Neural progenitor cell (in vitro differentiated cells): ENCODE results near the gene RAB5IF.

ENCODE experiments used
- CTCF ChIP-seq: fragments of 200-600 bp; sonication (generic); IDR thresholded peaks from 2 replicates; pipeline ENCODE4 v1.5.1; 2017; ENCODE audit warnings: antibody characterized with exemption, mild to moderate bottlenecking
- EZH2 ChIP-seq: fragments of 200-600 bp; sonication (generic); IDR thresholded peaks from 2 replicates; pipeline ENCODE4 v1.6.1; 2017; ENCODE audit warnings: antibody characterized with exemption, mild to moderate bottlenecking, moderate library complexity

GRCh38 chr20:36576081-36576445 lies 29.5 kb upstream of the RAB5IF start:
- no peak for TF ChIP-seq CTCF
- TF ChIP-seq EZH2: no peak
